ENCODE measurements around the gene NF1.

- TF ChIP-seq, protein P1, sequence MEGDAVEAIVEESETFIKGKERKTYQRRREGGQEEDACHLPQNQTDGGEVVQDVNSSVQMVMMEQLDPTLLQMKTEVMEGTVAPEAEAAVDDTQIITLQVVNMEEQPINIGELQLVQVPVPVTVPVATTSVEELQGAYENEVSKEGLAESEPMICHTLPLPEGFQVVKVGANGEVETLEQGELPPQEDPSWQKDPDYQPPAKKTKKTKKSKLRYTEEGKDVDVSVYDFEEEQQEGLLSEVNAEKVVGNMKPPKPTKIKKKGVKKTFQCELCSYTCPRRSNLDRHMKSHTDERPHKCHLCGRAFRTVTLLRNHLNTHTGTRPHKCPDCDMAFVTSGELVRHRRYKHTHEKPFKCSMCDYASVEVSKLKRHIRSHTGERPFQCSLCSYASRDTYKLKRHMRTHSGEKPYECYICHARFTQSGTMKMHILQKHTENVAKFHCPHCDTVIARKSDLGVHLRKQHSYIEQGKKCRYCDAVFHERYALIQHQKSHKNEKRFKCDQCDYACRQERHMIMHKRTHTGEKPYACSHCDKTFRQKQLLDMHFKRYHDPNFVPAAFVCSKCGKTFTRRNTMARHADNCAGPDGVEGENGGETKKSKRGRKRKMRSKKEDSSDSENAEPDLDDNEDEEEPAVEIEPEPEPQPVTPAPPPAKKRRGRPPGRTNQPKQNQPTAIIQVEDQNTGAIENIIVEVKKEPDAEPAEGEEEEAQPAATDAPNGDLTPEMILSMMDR (IDR thresholded peaks at IDR 0.05), result no peak
- TF ChIP-seq POLR2A (IDR thresholded peaks at IDR 0.05), result no peak
Observed at GRCh38 chr17:31067691-31068184, 27.0 kb upstream of the NF1 start.

All from Peyer's patch (tissue), 4 donors.